Thoracic aorta (tissue), 2 donors: ENCODE measurements around the gene TRERF1. TPM values are rescaled to one million over a fixed set of nuclear protein-coding genes. Genes with fewer than 3 reads are reported as not detected.

Experiments used
- ATAC-seq: fragments of 150-250 bp; one replicate; pipeline ENCODE4 v1.8.0; 2017; ENCODE audit warnings: low read depth; ENCODE audit not compliant: insufficient number of reproducible peaks, low FRiP score
- DNase-seq: peaks from one replicate; pipeline ENCODE4 v3.0.0-alpha.2; 2020; ENCODE audit warnings: low spot score
- H3K27ac ChIP-seq, 2 donors: fragments of 200-600 bp; sonication (generic); 1 replicate in 1 of 2; 2 replicates in 1 of 2; pipeline ENCODE4 v1.5.1; 2016; ENCODE audit warnings: mild to moderate bottlenecking in 2 of 2, moderate library complexity in 2 of 2
- H3K27me3 ChIP-seq: fragments of 200-600 bp; sonication (generic); replicated peaks from 2 replicates; pipeline ENCODE4 v1.6.0; 2016; ENCODE audit warnings: mild to moderate bottlenecking; ENCODE audit not compliant: insufficient read depth
- H3K36me3 ChIP-seq: fragments of 200-600 bp; sonication (generic); one replicate; pipeline ENCODE4 v1.5.1; 2016
- H3K4me1 ChIP-seq, 2 donors: fragments of 200-600 bp; sonication (generic); 1 replicate in 1 of 2; 2 replicates in 1 of 2; pipeline versions ENCODE4 v1.5.1 to v1.6.0; 2016; ENCODE audit warnings: low read depth in 2 of 2, mild to moderate bottlenecking in 1 of 2; ENCODE audit not compliant: control insufficient read depth in 1 of 2
- H3K4me3 ChIP-seq: fragments of 200-600 bp; sonication (generic); 2 replicates; pipeline ENCODE4 v1.5.1; 2016; ENCODE audit warnings: mild to moderate bottlenecking
- H3K9me3 ChIP-seq: fragments of 200-600 bp; sonication (generic); 2 replicates; pipeline ENCODE4 v1.5.1; 2016
- total RNA-seq, 2 donors: library from RNA; depleted of rRNA; stranded (reverse); fragments of >200 nt; gene quantifications; one replicate each; pipeline versions ENCODE4 v1.1.0 to v1.2.3, GENCODE V29; 2016
- TF ChIP-seq, protein P1 (sequence below): fragments of 200-600 bp; sonication (generic); IDR thresholded peaks from one replicate; pipeline ENCODE4 v1.5.1; 2019; ENCODE audit warnings: antibody characterized with exemption

TRERF1 gene
- total RNA-seq, 2 donors from 2014 or later: 4.6 to 5.0 TPM

DNA sequence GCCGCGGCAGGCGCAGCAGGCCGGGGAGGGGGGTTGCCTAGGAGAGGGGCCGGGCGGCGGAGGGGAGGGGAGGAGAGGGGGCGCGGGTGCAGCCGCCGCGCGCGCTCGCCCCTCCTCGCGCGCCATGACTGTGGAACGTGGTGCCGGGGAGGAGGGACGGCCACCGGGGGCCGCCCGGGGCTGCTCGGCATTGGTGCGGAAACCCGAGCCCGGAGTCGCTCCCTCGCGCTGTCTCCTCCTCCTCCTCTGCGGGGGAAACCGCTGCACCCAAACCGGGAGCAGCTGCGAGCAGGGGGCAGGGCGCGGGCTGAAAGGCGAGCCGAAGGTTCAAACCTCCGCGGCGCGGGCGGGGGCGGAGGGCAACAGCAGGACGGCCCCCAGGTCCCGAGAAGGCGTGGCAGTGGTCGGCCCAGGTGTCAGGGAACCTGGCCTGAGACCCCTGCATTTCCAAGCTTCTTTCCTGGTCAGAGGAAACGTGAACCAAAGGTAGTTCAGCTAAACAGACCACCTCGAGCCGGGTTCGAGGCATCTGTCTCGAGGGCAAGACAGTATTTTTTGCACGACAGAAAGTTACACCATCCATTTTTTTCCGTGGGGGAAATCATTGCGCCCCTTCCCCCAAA lies 1.4 kb upstream of the TRERF1 start:
- ATAC-seq (peak; percentile 57), DNase-seq (no peak)
- H3K36me3 ChIP-seq: no peaks in the 10 kb centered on the region
- TF ChIP-seq, protein P1, sequence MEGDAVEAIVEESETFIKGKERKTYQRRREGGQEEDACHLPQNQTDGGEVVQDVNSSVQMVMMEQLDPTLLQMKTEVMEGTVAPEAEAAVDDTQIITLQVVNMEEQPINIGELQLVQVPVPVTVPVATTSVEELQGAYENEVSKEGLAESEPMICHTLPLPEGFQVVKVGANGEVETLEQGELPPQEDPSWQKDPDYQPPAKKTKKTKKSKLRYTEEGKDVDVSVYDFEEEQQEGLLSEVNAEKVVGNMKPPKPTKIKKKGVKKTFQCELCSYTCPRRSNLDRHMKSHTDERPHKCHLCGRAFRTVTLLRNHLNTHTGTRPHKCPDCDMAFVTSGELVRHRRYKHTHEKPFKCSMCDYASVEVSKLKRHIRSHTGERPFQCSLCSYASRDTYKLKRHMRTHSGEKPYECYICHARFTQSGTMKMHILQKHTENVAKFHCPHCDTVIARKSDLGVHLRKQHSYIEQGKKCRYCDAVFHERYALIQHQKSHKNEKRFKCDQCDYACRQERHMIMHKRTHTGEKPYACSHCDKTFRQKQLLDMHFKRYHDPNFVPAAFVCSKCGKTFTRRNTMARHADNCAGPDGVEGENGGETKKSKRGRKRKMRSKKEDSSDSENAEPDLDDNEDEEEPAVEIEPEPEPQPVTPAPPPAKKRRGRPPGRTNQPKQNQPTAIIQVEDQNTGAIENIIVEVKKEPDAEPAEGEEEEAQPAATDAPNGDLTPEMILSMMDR: no peak
- peaks cover 17 to 36% of the 10 kb centered on the region in 2 donors for H3K4me1 ChIP-seq
- H3K4me3 ChIP-seq: peak overlapping the region; percentile 83
- no peaks in the 10 kb centered on the region for H3K9me3 ChIP-seq
- no peaks in the 10 kb centered on the region for H3K27me3 ChIP-seq
- H3K27ac ChIP-seq: peak overlapping the region; percentile 76 to 84

DNA sequence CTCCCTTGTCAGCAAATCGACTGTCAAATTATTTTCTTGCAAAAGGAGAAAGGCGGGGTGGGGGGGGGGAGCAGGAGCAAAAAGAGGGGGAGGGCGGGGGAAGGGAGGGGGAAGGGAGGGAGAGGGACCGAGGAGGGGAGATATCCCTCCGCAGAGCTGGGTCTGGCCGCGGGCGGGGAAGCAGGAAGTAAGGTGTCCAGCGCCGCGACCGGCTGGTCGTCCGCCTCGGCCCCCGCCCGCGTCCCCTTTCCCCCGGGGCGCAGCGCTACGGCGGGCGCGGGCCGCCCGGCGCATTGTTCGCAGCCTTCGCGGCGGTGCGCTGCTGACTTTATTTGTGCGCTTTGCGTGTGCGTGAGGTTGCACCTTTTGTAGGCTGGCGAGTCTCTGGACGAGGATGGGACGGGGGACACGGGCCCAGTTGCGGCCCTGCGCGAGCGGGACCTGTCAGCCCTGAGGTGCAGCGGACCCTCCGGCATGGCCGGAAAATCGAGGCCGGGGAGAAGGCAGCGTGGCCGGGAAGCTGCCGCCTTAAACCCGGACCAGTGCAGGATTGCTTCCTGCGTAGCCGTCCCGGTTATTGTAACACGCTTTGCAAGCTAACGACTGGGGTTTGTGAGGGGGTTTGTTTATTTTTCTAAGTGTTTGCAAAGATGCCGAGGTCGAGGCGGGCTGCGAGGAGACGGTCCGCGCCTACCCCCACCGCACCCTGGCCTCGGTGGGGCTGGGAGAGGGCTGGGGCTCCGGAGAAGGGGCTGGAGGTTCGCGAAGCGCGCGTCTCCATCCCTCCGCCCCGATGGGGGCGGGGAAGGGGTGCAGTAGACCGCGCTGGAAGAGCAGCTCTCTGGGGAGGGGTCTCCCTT lies 675 bp upstream of the TRERF1 start:
- Histone ChIP-seq H3K4me3 (peak overlapping the region; percentile 83), H3K27ac (peak overlapping the region; percentile 76 to 84), H3K9me3 (no peaks in the 10 kb centered on the region), H3K27me3 (no peaks in the 10 kb centered on the region), H3K36me3 (no peaks in the 10 kb centered on the region), H3K4me1 (peaks cover 17 to 36% of the 10 kb centered on the region in 2 donors)
- DNase-seq (no peak), ATAC-seq (no peak)
- TF ChIP-seq, protein P1: no peak

DNA sequence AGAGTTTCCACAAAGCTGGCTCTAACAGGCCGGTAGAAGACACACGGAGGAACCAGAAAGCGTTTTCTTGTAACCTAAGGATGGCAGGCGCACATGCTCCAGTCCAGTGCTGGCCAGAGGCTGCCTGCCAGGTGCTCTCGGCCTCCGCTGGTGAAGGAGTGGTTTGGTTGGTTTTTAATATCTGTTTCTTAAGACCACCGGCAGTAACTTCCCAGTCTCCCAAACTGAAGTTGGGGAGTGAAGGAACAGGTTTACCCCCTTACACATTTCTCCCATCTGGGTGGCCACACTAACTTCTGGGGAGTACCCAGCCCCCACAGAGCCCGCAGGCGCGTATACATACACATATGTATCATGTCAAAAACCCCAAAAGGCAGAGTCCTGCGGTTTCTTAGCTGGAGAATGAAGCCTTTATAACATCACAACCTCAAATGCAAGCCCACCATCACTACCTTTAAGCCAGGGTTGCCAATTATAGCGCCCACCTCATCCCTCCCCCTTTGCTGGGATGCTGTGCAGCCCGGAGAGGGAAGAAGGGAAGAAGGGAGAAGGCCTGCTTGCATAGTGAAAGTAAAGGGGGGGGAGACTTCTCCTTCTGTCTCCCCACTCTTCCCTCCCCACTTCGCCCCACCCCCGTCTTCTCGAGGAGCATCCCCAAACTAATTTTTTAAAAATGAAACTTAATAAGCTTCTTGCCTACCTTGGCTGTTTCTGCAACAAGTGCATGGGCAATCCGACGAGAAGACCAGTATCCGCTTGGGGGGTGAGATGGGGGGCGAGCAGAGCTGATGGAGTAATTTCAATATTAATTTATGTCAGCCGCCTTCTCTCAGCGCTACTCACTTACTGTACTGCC lies 1.0 kb downstream of the TRERF1 start:
- Histone ChIP-seq H3K27ac (peak overlapping the region; percentile 25 to 33), H3K4me3 (peak overlapping the region; percentile 83), H3K27me3 (no peaks in the 10 kb centered on the region), H3K4me1 (peaks cover 17 to 36% of the 10 kb centered on the region in 2 donors), H3K9me3 (no peaks in the 10 kb centered on the region), H3K36me3 (no peaks in the 10 kb centered on the region)
- TF ChIP-seq, protein P1: no peak
- DNase-seq (no peak), ATAC-seq (no peak)

DNA sequence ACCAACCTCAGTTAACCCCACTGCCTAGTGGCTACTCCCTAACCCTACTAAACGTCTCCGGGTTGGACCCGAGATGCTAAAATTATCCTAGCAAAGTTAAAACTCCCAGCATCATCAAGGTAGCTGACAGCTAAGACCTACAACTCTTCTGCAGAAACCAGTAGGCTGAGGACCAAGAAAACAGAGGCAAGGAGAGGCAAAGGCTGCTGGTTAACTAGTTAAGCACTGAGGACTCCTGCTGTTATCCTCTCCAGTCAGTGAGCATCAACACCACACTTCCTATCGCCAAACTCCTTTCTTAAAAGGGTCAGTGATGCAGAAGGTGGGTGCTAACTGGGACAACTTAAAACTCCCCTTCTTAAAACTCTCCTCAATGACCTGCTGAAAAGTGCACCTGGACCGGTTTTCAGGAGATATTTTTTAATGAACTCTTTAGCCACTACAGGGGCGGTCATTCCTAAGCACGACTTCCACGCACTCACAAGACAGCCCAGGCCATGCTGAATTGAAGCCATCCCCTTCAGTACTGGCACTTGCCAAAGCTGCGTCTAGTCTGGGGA lies 1.7 kb downstream of the TRERF1 start:
- H3K4me1 ChIP-seq: peaks cover 17 to 36% of the 10 kb centered on the region in 2 donors
- ATAC-seq: no peak

More for the DNA sequence above, 1.7 kb downstream of the TRERF1 start:
- no peak for DNase-seq
- H3K27ac ChIP-seq: peak overlapping the region in 1 of 2 donors; percentile 25
- peak overlapping the region; percentile 83 for H3K4me3 ChIP-seq
- TF ChIP-seq, protein P1: no peak
- H3K9me3 ChIP-seq: no peaks in the 10 kb centered on the region
- no peaks in the 10 kb centered on the region for H3K36me3 ChIP-seq
- no peaks in the 10 kb centered on the region for H3K27me3 ChIP-seq
